Right renal cortex interstitium (tissue), 3 donors: ENCODE data around the gene FBL. TPM values are rescaled to one million over a fixed set of nuclear protein-coding genes. Genes with fewer than 3 reads are reported as not detected.
"Not testable (repeated sequence)": the region's sequence is repeated elsewhere in the genome, so short reads cannot be mapped to it uniquely, and the experiment has no call there.

Experiments
- DNase-seq, 3 donors: peaks; one replicate each; pipeline ENCODE4 v3.0.0-alpha.2; 2013; ENCODE audit warnings: low read depth in 3 of 3, low spot score in 2 of 3
- polyA plus RNA-seq, 3 donors: library from polyadenylated mRNA; unstranded; fragments of 120-200 nt; gene quantifications; one replicate each; pipeline ENCODE4 v1.2.1, GENCODE V29; 2013; ENCODE audit not compliant: insufficient read length in 3 of 3

FBL gene
- polyA plus RNA-seq, 3 donors, result 345 to 389 (median 381) TPM

DNA sequence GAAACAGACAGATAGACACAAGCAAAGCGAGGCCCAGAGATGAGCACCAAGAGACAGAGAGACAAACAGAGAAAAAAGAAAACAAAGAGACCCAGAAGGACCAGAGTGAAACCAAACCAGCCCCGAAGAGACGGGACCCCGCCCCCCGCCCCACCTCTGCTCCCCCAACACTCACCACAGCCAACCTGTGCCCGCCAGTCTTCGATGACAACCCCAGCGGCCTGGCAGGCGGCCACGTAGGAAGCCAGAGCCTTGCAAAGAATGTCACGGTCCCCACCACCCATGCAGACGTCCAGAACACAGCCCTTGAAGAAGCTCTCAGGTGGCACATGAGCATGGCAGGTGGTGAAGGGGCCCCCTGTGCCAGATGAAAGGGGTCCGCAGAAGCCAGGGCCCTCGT lies 31.3 kb upstream of the FBL start:
- DNase-seq, result not testable (repeated sequence)

DNA sequence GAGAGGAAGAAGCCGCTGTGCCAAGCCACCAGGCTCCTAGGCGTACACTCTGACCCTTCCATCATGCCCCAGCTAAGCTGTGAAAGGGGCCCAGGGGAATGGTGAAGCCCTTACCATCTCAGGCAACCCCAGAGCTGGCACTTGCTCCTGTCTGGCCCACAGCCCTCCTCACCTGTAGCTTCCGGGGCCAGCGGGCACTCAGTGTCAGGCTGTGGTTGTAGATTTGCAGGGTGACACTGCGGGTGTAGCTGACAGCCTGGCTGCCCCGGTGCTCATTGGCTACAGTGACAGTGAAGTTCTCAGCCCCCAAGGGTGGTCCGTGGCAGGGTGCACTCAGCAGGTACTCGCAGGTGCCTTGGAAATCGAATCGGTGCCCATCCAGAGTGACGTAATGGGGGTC lies 30.3 kb upstream of the FBL start:
- not testable (repeated sequence) for DNase-seq

DNA sequence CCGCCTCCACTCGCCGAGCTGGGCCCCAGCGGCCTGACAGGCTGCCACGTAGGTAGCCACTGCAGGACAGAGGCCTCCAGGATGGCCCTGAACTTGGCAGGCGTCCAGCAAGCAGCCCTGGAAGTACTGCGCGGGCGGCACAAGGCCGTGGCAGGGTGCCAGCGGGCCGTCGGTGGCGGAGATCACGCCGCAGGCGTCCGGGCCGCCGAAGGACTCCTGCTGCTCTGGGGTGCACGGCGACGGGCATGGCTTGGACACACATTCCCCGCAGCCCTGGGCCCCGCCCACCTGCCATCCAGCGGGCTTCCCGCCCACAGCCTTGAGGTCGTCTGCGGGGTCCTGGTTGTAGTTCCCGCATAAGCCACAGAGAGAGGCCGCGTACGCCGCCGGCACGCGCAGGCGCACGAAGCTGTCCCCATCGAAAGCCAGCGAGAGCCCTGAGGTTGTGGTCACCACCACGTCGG lies 29.3 kb upstream of the FBL start:
- not testable (repeated sequence) for DNase-seq

DNA sequence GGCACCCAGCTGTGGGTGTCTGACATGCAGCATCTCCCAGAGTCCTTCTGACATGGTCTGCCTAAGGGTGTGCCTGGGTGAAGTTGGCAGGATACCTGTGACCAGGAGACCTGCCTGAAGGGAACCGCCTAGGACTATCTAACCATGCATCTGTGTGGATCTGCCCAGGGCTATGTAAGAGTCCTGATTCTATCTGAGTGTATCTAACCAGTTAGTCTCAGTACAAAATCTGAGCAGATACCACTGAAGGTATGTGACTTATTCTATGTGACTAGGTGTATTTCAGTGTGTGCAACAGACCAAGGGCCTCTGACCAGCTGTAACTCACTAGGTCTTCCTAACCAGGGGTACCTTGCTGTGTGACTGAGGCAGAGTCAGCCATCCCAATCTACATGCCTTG lies 28.2 kb upstream of the FBL start:
- DNase-seq, result no peak

DNA sequence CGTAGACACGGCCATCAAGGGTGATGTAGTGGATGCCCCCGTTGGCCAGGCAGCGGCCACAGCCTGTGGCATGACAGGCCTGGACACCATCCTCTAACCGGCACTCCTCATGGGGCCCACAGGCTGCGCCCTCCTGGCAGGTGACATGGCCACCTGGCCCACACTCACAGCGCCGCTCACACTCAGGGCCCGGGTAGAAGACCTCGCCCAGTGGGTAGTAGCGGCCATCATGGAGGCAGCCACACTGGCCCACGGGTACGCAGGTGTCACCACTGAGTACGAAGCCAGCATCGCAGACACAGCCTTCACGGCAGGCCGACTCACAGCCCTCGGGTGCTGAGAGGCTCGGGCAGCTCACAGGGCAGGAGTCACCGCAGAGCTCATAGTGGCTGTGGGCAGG lies 27.2 kb upstream of the FBL start:
- no peak for DNase-seq

DNA sequence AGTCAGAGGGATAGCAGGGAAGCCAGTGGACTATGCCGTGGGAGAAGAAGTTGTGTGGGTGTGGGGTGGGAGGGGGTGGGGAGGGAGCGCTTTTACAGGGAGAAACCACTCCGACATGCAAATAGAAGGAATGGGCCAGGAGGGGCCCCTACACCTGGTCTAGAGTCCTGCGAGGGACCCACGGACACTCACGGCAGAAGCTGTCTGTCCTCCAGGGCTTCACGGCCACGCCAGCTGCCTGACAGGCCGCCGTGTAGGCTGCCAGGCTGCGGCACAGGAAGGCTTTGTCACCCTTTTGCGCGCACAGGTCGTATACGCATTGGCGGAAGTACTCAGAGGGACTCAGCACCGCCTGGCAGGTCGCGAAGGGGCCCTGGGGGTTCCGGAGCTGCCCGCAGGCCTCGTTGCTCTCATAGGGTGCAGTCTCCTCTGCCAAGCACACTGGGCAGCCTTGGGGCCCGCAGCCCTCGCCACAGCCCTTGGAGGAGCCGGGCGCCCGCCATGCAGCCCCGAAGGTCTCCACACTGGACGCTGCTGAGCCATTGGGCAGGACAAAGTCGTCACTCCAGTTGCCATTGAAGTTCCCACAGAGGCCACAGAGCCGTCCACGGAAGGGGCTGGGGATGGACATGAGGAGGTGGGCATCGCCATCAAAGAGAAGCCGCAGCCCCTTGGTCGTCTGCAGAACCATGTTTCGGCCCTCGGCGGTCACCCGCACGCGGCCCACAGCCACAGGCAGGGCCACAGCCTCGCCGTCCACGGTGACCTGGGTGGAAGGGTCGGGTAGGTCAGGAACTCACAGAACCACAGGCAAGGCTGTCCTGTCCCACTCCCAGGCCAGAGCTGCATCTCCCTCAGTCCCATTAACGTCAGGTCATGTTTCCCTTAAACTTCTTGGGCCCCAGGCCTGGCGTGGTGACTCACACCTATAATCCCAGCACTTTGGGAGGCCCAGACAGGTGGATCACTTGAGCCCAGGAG lies 26.0 kb upstream of the FBL start:
- no peak for DNase-seq

DNA sequence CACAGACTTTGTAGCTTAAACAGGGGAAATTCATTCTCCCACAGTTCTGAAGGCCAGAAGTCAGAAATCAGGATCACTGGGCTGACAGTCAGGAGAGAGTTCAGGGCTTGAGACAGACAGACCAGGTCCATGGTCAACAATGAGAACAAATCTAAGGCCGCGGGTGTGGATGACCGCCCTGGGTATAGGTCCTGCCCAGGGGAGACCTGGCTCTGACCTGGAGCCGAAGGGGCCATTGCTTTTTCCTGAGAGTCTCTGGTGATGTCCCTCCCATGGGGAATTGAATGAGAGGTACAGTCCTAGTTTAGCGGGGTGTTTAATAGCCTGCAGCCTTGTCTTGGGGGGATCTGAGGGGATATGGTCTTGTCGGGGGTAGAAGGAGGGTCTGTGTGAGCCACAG lies 25.2 kb upstream of the FBL start:
- DNase-seq, result no peak

DNA sequence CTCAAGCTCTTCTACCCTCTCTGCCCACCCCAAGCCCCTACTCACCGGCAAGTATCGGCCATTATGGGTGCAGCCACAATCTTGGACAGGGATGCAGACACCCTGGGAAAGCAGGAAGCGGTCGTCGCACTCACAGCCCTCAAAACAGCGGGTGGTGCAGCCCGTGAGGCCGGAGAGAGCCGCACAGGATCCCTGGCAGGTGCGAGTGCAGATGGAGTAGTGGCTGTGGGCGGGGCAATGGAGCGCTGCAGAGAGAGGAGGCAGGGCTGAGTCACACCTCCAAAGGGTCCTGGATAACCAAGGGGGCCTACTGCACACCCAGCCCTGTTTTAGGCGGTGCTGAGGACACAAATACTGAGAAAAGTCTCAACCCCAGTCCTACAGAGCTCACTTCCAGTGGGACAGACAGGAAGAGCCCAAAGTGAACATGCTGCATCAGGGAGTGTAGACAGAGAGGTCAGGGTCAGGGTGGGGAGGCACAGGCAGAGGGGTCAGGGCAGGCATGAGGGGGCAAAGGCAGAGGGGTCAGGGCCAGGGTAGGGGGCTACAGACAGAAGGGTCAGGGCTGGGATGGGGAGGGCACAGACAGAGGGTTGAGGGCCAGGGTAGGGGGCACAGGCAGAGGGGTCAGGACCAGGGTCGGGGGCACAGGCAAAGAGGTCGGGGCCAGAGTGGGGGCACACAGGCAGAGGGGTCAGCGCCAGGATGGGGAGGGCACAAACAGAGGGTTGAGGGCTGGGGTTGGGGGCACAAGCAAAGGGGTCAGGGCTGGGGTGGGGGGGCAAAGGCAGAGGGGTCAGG lies 24.2 kb upstream of the FBL start:
- no peak for DNase-seq

DNA sequence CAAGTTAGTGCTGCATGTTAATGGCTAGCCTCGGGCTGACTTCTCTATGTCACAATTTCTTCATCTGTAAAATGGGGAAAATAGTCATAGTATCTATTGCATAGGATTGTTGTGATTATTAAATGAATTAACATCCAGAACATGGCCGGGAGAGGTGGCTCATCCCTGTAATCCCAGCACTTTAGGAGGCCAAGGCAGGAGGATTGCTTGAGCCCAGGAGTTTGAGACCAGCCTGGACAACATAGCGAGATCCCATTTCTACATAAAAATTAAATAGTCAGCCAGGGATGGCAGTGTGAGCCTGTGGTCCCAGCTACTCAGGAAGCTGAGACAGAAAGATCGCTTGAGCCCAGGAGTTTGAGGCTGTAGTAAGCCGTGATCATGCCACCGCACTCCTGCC lies 21.8 kb upstream of the FBL start:
- no peak for DNase-seq

DNA sequence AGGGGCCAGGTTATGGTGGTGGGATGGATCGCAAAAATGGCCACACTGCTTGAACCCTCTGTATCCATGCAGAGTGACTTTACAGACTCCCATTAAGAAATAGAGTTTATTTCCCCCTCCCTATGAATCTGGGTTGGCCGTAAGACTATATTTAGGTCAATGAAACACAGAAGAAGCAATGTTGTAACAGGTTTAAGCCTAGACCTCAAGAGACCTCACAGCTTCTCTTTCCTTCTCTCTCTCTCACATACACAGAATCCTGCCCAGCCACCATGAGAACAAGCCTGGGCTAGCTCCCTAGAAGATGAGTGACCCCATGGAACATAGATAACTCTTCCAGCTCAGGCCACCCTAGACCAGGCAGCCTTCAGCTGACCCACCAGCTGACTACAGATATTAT lies 21.0 kb upstream of the FBL start:
- DNase-seq, result no peak

DNA sequence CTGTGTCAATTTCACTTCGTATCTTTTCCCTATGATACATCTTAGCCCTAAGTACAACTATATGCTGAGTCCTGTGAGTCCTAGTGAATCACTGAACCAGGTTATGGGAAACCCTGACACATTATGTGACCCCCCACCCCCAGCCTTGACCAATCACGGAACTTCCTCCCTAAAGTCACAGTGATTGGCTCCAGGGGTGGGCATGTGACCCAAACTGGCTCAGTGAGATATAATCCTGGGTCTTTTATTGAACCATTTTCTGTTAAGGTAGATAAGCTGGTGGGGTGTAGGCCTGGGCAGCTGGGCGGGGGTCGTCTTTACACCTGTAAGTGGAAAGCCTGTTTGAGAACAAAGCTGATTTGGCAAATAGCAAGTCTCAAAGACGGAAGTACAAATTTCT lies 19.8 kb upstream of the FBL start:
- no peak for DNase-seq

DNA sequence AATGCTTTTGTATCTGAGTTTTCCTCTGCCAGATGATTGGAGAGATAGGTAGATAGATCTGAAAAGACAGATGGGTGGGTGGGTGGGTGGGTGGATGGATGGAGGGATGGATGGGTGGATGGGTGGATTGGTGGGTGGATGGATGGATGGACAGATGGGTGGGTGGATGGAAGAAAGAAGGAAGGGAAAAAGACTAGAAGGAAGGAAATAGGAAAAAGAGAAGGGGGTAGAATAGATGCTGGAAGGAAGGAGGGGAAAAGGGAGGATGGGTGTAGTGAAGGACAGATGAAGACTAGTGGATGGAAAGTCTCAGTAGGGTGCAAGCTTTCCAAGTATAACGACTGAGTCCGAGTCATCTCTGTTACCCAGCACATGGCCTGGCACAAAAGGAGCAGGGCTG lies 19.0 kb upstream of the FBL start:
- no peak for DNase-seq

DNA sequence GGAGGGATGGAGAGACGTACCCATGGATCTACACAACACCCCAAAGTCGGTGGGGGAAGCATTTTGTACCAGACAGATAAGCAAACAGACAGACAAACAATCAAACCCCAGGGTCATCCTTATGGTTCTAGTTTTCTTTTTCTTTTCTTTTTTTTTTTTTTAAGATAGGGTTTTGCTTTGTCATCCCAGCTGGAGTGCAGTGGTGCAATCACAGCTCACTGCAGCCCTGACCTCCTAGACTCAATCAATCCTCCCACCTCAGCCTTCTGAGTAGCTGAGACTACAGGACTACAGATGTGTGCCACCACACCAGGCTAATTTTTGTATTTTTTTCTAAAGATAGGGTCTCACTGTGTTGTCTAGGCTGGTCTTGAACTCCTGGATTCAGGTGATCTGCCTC lies 17.9 kb upstream of the FBL start:
- no peak for DNase-seq

DNA sequence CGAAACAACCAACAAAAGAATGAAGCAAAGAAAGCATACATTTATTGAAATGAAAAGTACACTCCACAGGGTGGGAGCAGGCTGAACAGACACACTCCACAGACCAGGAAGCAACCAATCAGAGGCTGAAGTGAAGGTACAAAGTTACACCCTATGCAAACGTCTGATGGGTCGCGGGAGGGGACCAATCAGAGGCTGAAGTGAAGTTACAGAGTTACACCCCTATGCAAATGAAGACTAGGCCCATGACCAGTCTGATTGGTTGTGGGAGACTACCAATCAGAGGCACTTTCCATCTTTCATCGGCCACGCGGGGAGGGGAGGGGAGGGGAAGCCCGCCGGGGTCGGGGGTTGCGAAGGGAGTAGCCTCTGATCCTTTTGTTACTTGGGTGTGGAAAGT lies 12.4 kb upstream of the FBL start:
- no peak for DNase-seq

DNA sequence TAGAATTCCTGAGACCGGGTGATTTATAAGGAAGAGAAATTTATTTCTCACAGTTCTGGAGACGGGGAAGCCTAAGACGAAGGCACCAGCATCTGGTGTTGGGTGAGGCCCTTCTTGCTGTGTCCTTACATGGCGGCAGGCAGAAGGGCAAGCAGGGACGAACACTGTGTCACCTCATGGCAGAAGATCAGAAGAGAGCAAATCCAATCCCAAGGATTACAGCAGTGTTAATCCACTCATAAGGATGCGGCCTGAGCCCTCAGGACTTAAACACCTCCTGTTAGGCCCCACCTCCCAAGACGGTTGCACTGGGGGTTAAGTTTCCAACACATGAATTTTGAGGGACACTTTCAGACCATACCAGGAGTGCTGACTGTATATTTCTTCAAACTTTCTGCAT lies 6.7 kb upstream of the FBL start:
- no peak for DNase-seq

DNA sequence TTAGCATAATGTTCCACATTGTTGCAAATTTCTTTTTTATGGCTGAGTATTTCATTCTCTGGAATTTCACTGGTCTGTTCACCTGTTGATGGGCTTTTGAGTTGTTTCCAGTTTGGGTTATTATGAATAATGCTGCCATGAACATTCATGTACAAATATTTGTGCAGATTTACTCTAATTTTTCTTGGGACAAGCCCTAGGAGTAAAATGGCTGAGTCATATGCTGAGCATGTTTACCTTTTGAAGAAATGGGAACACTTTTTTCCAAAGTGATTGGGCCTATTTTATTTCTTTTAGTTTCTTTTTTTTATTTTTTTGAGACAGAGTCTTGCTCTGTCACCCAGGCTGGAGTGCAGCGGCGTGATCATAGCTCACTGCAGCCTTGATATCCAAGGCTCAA lies 4.7 kb upstream of the FBL start:
- DNase-seq, result no peak

DNA sequence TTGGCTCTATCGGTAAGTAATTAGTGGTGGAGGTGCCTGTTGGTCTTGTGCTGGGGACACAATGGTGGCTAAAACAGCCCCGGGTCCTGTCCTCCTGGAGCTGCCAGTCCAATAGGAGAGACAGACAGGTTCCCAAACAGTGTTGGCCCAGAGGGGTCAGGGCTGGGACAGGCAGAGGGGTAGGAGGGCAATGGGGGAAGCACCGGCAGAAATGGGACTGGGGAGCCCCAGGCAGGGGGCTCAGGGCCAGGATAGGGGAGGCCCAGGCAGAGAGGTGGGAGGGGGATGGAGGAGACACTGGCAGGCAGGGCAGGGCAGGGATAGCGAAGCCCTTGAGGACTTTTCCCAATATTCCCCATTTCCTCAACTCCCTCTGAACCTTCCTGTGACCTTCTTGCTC lies 2.2 kb upstream of the FBL start:
- DNase-seq, result no peak

DNA sequence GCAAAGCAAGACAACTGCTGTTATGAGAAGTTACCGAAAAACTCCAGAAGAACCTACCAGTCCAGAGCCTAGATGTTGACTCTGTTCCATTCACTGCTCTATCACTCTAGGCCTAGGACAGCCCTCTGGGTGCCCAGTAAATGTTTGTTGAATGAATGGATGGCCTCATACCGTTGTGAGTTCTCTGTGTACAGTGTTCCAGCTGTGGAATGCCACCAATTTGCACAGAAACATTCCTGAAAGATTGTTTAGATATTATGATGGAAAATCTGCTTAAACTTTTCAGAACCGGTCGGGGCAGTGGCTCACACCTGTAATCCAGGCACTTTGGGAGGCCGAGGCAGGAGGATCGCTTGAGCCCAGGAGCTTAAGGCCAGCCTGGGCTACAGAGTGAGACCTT lies 1.3 kb upstream of the FBL start:
- no peak for DNase-seq

DNA sequence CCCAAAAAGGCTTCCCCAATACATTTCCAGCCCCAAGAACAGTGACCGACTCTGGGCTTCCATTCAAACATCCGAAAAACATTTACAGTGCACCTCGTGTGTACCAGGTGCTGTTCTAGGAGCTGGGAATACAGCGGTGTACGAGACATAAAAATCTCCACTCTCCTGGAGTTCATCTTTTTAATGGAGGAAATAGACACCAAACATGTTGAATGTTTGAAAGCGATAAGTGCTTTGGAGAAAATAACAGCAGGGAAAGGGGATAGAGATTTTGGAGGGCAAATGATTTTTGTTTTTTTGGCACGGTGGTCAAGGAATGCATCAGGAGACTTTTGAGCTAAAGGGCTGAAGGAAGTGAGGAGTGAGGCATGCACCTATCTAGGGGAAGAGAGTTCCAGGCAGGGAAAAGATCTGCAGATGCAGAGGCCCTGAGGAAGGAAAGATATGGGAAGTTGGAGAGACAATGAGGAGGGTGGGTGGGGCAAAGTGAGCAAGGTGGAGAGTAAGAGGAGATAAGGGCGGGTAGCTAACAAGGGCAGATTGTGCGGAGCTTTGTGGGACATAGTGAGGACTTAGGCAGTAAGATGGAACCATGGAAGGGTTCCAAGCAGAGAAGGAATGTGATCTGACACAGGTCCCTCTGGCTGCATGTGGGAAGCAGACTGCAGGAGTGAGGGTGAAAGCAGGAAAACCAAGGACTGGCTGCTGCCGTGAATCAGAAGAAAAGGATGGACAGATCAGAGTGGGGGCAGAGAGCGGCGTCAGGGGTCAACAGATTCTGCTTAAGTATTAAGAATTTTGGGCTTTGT lies 703 bp upstream of the FBL start:
- peak in 1 of 3 donors; percentile 24 for DNase-seq

DNA sequence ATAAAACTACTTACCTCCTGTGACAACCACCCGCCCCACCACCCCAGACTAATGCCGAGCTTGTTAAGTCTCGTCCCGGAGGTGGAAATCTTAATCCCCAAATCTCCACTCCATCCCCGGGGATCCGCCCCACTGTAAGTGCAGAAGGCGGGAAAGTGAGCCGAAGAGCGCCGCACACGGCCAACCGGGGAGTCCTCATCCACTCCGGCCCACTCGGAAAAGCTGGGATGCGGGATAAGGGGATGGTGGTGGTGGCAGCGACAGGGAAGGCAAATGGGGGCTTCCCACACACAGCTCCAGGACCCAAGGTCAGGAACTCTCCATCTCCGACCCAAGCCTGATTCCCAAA lies 621 bp downstream of the FBL start:
- no peak for DNase-seq

DNA sequence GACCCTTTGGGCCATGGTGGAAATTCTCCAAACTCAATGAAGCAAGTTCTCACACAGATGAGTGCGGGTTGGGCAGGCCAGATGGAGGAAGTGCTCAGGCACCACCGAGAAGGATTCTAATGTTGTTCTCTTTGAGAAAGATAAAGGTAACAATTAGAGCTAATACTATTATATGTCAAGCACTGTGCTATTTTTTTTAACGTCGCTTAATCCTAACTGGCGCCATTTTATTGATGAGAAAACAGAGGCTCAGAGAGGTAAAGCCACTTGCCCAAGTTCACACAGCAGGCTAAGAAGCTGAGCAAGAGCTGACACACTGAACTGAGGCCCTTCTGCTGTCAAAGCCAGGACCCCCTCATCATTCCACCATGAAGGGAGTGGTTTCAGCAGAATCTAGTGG lies 1.0 kb downstream of the FBL start:
- DNase-seq, result no peak
